HFFc6 (cell line): Measurements from ENCODE around the gene LDLRAD1. TPM values are rescaled to one million over a fixed set of nuclear protein-coding genes. Genes with fewer than 3 reads are reported as not detected.

Source experiments
- DNase-seq: peaks from one replicate; pipeline ENCODE4 v3.0.0-alpha.2; 2018
- H3K27ac Mint-ChIP-seq: 2 replicates; pipeline ENCODE4 v1.8.0; 2020; ENCODE audit warnings: mild to moderate bottlenecking, mixed read lengths
- H3K27me3 Mint-ChIP-seq: 2 replicates; pipeline ENCODE4 v1.8.0; 2021; ENCODE audit warnings: mild to moderate bottlenecking, moderate library complexity, mixed read lengths; ENCODE audit not compliant: insufficient read depth
- H3K36me3 Mint-ChIP-seq: 2 replicates; pipeline ENCODE4 v1.8.0; 2021; ENCODE audit warnings: low read depth, mixed read lengths
- H3K4me1 Mint-ChIP-seq: 2 replicates; pipeline ENCODE4 v1.8.0; 2020; ENCODE audit warnings: low read depth, mixed read lengths
- H3K4me3 Mint-ChIP-seq: 2 replicates; pipeline ENCODE4 v1.8.0; 2020; ENCODE audit warnings: mild to moderate bottlenecking, moderate library complexity, mixed read lengths
- H3K9me3 Mint-ChIP-seq: 2 replicates; pipeline ENCODE4 v1.8.0; 2020; ENCODE audit warnings: mild to moderate bottlenecking, mixed read lengths
- CTCF ChIP-seq: fragments of 200-600 bp; sonication (generic); IDR thresholded peaks from 2 replicates; pipeline ENCODE4 v1.5.0; 2021; ENCODE audit warnings: antibody characterized with exemption, mild to moderate bottlenecking
- microRNA-seq: library from miRNA; unstranded; fragments of <30 nt; microRNA quantifications from one replicate; pipeline ENCODE4, GENCODE V29; 2019
- total RNA-seq, 6 experiments: library from RNA; stranded (reverse); fragmentation: NEBNext Ultra II Directional; extraction: Animal tissue kit (Norgen Biotek cat#: 25700); gene quantifications; 2 replicates in 1 of 6; 3 replicates in 5 of 6; pipeline ENCODE4 v1.2.3, GENCODE V29; 2021

The LDLRAD1 gene
- total RNA-seq, 6 experiments from 2014 or later, result not detected

- Mint-ChIP-seq H3K9me3 (no peaks in the 10 kb centered on the region), H3K27ac (no peak overlapping the region), H3K27me3 (no peaks in the 10 kb centered on the region), H3K4me1 (peaks cover 24% of the 10 kb centered on the region), H3K4me3 (no peak overlapping the region), H3K36me3 (peaks cover 26% of the 10 kb centered on the region)
- no peak for DNase-seq
- no peak for TF ChIP-seq CTCF
These were observed 54.5 kb downstream of the LDLRAD1 start for GRCh38 chr1:53963460-53963859.

DNA sequence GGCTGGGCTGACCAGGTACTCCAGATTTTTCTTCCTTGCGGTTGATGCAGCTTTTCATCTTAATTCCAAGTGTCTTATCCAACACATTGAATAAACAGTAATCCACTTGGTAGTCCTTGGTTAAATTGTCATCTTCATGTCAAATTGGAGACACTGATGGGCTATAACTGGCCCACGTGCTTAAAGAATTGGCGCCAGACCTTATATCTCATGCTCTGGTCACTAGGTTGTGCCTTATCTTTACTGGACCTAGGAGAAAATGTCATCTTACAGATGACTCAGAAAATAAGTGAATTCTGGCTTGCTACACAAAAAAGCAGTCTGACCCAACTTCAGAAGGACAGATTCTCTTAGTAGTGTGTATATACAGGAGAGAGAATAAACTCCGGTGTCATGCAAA lies 55.6 kb downstream of the LDLRAD1 start:
- Mint-ChIP-seq H3K27me3 (no peaks in the 10 kb centered on the region), H3K9me3 (no peaks in the 10 kb centered on the region), H3K36me3 (peaks cover 27% of the 10 kb centered on the region), H3K4me3 (no peak overlapping the region), H3K4me1 (peaks cover 23% of the 10 kb centered on the region), H3K27ac (no peak overlapping the region)
- TF ChIP-seq CTCF, result no peak
- no peak for DNase-seq

DNA sequence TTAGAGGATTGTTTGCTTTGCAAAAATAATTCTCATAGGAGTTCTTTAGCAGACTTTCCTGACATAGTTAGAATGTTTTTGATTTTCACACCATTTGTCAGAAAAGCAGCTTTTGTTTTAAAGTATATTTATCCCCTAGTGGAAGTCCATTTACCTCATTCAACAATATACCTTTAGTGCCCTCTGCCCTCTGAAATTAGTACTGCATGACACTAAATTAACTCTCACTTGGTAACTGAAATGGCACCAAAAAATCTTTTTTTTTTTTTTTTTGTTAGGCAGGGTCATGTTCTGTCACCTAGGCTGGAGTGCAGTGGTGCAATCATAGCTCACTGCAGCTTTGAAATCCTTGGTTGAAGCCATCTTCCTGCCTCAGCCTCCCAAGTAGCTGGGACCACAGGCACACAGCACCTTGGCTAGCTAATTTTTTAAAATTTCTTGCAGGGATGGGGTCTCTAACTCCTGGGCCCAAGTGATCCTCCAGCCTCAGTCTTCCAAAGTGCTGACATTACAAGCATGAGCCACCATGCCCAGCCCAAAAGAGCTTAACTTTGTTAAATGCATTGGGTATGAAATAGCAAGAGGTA lies 58.2 kb downstream of the LDLRAD1 start:
- Mint-ChIP-seq H3K27ac (no peak overlapping the region), H3K9me3 (no peaks in the 10 kb centered on the region), H3K4me3 (no peak overlapping the region), H3K36me3 (peaks cover 26% of the 10 kb centered on the region), H3K4me1 (peaks cover 39% of the 10 kb centered on the region), H3K27me3 (no peaks in the 10 kb centered on the region)
- peak; percentile 30 for DNase-seq
- TF ChIP-seq CTCF, result peak; percentile 78

Small RNA genes within 50 kb of the gene (microRNA-seq; reads per million reads assigned to microRNA genes)
- not detected for gene MIR4781

Other genes with a start within 250 kb of the LDLRAD1 start
- gene NDC1, start 179.9 kb downstream of the LDLRAD1 start, total RNA-seq, result 10 to 100 TPM; 15.3 to 27.2 (median 22.7) TPM
- gene YIPF1, start 128.4 kb downstream of the LDLRAD1 start, total RNA-seq, result 10 to 100 TPM; 22.8 to 29.3 (median 26.8) TPM
- gene DIO1, start 124.0 kb downstream of the LDLRAD1 start, total RNA-seq, result not detected
- 10 to 100 TPM; 20.9 to 36.9 (median 35.1) TPM for gene IFT25, start 72.5 kb downstream of the LDLRAD1 start, total RNA-seq
- 10 to 100 TPM; 36.3 to 44.2 (median 42.2) TPM for gene LRRC42, start 71.8 kb downstream of the LDLRAD1 start, total RNA-seq
- 100 to 1,000 TPM; 282 to 460 (median 348) TPM for gene TMEM59, start 35.0 kb upstream of the LDLRAD1 start, total RNA-seq
- gene TCEANC2, start 35.4 kb upstream of the LDLRAD1 start, total RNA-seq, result 1 to 10 TPM; 4.2 to 5.5 (median 4.8) TPM
- gene CDCP2, start 134.8 kb upstream of the LDLRAD1 start, total RNA-seq, result not detected
- 1 to 10 TPM; 4.5 to 6.1 (median 5.2) TPM for gene CYB5RL, start 181.8 kb upstream of the LDLRAD1 start, total RNA-seq
- gene MRPL37, start 182.0 kb upstream of the LDLRAD1 start, total RNA-seq, result 100 to 1,000 TPM; 119 to 135 (median 126) TPM